Activated effector memory CD4-positive, alpha-beta T cell treated with Interleukin-2 at 50 U/mL for 16 hours (primary cell): Measurements from ENCODE around the gene CHCT1.
"Not testable (repeated sequence)": the region's sequence is repeated elsewhere in the genome, so short reads cannot be mapped to it uniquely, and the experiment has no call there.

Experiments
- DNase-seq: peaks from one replicate; pipeline ENCODE4 v3.0.0-alpha.2; 2020

Gene CHCT1

GRCh38 chr17:60401819-60402218 is 20.5 kb upstream of the CHCT1 start:
- DNase-seq: no peak

- DNase-seq: no peak
Observed at GRCh38 chr17:60403523-60403810, 18.8 kb upstream of the CHCT1 start.

GRCh38 chr17:60403962-60404361 is 18.3 kb upstream of the CHCT1 start:
- DNase-seq: no peak

- DNase-seq: no peak
Observed at GRCh38 chr17:60406887-60407286, 15.4 kb upstream of the CHCT1 start.

- DNase-seq: no peak
Observed at GRCh38 chr17:60410001-60410400, 12.3 kb upstream of the CHCT1 start.

GRCh38 chr17:60412701-60413100 is 9.6 kb upstream of the CHCT1 start:
- no peak for DNase-seq

GRCh38 chr17:60415146-60415545 is 7.1 kb upstream of the CHCT1 start:
- DNase-seq: no peak

GRCh38 chr17:60416368-60416925 is 5.8 kb upstream of the CHCT1 start:
- no peak for DNase-seq

- not testable (repeated sequence) for DNase-seq
Observed at GRCh38 chr17:60419003-60419402, 3.3 kb upstream of the CHCT1 start.

GRCh38 chr17:60419875-60420274 is 2.4 kb upstream of the CHCT1 start:
- not testable (repeated sequence) for DNase-seq

GRCh38 chr17:60421273-60422161 is 772 bp upstream of the CHCT1 start:
- peak; percentile 61 for DNase-seq

GRCh38 chr17:60423865-60424264 is 1.6 kb downstream of the CHCT1 start:
- DNase-seq: no peak

- DNase-seq: no peak
Observed at GRCh38 chr17:60425626-60426025, 3.3 kb downstream of the CHCT1 start.

- DNase-seq: no peak
Observed at GRCh38 chr17:60426596-60426995, 4.3 kb downstream of the CHCT1 start.

GRCh38 chr17:60428491-60428890 is 6.2 kb downstream of the CHCT1 start:
- not testable (repeated sequence) for DNase-seq

GRCh38 chr17:60430561-60430960 is 8.3 kb downstream of the CHCT1 start:
- DNase-seq: not testable (repeated sequence)

GRCh38 chr17:60433021-60433997 is 11.0 kb downstream of the CHCT1 start:
- not testable (repeated sequence) for DNase-seq

GRCh38 chr17:60435244-60436167 is 13.2 kb downstream of the CHCT1 start:
- DNase-seq: peak; percentile 24

GRCh38 chr17:60436676-60437075 is 14.4 kb downstream of the CHCT1 start:
- DNase-seq: no peak

- DNase-seq: no peak
Observed at GRCh38 chr17:60439501-60439900, 17.2 kb downstream of the CHCT1 start.

- DNase-seq: no peak
Observed at GRCh38 chr17:60442271-60443173, 20.2 kb downstream of the CHCT1 start.
